ENCODE data around the gene SIM2. TPM values are rescaled to one million over a fixed set of nuclear protein-coding genes. Genes with fewer than 3 reads are reported as not detected.
"Not testable (repeated sequence)": the region's sequence is repeated elsewhere in the genome, so short reads cannot be mapped to it uniquely, and the experiment has no call there.

Gene SIM2, protein sequence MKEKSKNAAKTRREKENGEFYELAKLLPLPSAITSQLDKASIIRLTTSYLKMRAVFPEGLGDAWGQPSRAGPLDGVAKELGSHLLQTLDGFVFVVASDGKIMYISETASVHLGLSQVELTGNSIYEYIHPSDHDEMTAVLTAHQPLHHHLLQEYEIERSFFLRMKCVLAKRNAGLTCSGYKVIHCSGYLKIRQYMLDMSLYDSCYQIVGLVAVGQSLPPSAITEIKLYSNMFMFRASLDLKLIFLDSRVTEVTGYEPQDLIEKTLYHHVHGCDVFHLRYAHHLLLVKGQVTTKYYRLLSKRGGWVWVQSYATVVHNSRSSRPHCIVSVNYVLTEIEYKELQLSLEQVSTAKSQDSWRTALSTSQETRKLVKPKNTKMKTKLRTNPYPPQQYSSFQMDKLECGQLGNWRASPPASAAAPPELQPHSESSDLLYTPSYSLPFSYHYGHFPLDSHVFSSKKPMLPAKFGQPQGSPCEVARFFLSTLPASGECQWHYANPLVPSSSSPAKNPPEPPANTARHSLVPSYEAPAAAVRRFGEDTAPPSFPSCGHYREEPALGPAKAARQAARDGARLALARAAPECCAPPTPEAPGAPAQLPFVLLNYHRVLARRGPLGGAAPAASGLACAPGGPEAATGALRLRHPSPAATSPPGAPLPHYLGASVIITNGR
- total RNA-seq (2014; rRNA removed; shearing (Covaris generic)), result 9.9 and 11.4 TPM in 2 replicates

DNA sequence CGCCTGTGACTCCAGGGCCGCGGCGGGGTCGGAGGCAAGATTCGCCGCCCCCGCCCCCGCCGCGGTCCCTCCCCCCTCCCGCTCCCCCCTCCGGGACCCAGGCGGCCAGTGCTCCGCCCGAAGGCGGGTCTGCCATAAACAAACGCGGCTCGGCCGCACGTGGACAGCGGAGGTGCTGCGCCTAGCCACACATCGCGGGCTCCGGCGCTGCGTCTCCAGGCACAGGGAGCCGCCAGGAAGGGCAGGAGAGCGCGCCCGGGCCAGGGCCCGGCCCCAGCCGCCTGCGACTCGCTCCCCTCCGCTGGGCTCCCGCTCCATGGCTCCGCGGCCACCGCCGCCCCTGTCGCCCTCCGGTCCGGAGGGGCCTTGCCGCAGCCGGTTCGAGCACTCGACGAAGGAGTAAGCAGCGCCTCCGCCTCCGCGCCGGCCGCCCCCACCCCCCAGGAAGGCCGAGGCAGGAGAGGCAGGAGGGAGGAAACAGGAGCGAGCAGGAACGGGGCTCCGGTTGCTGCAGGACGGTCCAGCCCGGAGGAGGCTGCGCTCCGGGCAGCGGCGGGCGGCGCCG, at the start of gene SIM2:
SIM2 (plus strand) TSS at position 135 of the 565 bp plus-strand sequence. CDS start 632 bp downstream, outside the sequence.
- peak; percentile 76 for DNase-seq (ENCODE audit: low spot score)

DNA sequence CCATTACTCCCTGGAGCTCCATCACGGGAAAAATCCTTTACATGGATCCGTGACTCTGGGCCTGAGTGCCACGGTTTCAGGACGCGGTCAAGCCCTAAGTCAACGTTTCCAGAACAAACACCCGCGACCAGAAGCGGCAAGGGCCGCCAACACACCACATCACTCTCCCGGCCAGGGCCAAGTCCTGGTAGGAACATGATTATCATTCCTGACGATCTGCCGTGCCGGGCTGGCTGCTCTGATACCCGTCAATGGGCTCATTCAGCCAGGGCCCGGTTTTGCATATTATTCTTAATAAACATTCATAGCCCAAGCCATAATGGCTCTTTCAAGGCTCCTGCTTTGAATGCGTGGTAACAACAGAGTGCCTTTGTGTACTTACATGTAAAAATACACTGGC, 44.6 kb upstream of the SIM2 start:
- no peak for DNase-seq (ENCODE audit: low spot score)

DNA sequence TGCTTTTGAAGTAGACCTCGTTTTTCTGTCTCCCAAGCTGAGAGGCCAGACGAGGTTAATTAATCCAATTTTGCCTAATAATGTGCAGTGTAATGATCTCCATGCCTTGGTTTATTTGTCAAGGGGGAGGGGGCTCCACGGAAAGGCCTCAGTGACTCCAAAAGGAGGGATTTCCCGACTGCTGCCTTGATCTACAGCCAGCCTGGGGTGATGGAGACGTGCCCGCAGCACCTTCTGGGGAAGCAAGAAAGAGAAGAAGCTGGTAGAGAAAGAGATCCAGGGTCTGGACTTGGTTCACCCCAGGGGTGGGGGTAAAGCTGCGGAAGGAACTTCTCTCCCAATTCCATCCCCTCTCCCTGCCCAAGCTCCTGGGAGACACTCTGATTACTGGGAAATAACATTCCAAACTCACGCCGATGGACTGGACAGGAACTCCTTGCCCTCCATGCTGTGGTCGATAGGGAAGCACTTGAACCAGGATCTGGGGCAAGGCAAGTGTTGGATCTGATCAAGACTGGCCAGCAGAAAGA, 44.1 kb upstream of the SIM2 start:
- no peak for DNase-seq (ENCODE audit: low spot score)

DNA sequence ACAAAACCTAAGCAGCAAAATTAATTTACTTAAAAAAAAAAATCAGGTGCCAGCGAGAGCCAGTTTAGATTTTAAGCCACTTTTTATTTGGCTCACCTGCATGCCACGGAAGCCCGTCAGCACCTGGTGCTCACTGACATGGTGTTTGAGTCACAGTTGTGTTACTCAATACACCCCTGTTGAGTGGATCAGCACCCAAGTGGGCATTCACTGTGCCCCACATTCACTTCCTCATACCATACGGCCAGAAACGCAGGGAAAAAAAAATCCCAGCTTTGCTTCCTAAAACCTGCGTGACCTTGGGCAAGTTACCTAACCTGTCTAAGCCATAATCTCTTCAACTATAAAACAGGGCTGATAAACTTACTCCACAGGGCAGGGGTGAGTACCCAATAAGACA, 42.8 kb upstream of the SIM2 start:
- peak; percentile 55 for DNase-seq (ENCODE audit: low spot score)

DNA sequence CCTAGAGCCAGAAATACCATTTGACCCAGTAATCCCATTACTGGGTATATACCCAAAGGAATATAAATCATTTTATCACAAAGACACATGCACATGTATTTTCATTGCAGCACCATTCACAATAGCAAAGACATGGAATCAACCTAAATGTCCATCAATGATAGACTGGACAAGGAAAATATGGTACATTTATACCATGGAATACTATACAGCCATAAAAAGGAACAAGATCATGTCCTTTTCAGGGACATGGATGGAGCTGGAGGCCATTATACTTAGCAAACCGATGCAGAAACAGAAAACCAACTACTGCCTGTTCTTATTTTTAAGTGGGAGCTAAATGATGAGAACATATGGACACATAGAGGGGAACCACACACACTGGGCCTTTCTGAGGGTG, 41.6 kb upstream of the SIM2 start:
- not testable (repeated sequence) for DNase-seq (ENCODE audit: low spot score)

DNA sequence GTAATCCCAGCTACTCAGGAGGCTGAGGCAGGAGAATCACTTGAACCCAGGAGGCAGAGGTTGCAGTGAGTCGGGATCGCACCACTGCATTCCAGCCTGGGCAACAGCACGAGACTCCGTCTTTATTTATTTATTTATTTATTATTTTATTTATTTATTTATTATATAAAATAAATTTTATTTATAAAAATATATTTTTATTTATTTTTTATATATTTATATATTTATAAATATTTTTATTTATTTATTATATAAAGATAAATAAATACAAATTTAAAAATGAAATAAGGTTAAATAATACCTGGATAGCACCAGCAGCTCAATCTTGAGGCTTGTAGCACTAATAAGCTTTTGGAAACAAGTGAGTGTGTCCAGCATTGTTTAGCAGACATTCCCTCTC, 40.9 kb upstream of the SIM2 start:
- no peak for DNase-seq (ENCODE audit: low spot score)

DNA sequence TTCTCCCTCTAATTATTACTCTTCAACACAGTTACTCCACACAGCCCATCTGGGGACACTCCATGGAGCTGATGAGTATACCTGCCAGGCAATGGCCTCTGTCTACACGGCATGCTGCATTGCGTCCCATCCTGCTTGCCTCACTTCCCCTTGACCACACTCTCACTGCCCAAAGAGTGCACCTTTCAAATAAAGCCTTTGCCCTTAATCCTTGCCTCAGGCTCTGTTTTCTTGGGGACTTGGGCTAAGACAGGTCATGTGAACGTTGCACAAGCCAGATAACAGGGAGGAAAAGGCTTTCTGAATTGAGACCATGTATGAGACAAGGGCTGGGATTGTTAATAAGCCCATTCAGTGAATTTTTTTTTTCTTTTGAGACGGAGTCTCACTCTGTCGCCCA, 40.0 kb upstream of the SIM2 start:
- no peak for DNase-seq (ENCODE audit: low spot score)

DNA sequence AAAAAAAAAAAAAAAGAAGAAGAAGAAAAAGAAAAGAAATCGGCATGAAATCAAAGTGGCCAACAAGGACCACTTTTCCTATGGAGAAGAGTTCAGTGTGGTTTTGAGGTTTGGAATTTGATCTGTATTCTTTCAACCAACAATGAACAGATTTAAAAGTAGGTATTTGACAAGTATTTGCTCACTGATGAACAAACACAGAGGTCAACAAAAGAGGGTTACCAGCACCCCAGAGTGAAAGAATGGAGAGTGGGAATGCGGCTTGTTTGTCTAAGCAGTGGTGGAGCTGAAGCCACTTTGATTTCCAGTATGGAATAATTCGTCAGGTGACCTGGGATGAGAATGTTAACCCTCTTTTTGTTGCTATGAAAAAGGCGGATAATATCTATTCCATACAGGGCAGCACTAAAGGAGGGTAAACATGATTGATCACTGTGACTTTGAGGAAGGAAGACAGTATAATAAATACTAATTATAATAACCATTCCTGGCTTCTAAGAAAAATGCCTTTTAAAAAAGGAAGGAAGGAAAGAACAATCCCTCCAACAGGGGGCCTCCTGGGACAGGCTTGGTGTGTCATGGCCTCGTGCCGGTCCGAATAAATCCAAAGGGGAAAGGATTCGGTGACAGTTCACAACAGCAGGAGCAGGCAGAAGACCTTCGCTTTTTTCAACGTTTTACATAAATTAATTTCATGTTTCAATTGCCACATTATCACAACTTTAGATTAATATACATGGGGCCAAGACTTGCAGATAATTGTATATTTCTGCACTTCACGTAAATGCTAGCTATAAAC, 37.2 kb upstream of the SIM2 start:
- DNase-seq (ENCODE audit: low spot score), result peak; percentile 55

DNA sequence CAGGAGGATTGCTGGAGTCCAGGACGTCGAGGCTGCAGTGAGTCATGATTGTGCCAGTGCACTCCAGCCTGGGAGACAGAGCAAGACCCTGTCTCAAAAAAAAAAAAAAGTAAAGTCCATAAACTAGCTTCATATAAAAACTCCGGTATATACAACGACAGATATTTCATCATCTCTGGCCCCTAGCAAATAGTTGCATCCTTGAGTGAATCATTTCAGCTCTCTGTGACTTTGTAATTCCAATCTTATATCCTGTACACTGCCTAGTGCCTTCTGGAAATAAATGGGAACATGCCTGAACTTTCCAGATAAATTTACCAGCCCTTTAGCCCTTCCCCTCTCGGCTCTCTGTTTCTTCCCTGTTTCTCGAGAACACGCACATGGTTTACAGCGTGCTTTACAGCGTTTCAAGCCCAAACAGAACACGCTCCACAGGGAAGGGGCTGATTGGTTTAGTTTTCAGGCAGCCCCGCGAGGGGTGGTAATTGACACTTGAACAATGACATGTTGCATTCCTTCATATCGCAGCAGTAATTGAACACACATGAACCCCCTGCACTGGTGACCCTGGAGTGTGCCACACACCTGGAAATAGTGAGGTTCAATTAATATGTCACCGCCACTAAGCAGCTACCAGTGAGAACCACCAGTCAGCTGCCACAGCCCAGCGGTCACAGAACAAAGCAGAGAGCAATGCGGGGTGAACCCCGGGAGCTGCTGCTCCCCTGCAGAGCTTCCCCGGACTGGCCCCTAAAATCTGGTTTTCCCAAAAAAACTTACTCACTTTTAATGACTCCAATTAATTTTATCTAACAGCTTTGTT, 35.7 kb upstream of the SIM2 start:
- DNase-seq (ENCODE audit: low spot score), result no peak

DNA sequence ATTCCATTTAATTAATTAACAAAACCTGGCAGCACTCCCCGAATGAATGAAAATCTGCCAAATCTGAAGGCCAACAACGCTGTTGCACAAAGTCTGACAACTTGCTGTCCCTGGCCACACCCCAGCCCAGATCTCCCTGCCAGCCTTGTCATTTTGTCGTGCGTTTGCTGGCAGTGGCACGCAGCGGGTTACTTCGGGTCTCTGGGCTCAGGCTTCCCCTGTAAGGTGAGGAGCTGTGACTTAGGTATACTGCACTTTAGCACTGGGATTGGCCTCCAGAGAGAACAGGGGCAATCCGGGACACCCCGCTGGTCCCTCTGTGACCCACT, 34.3 kb upstream of the SIM2 start:
- no peak for DNase-seq (ENCODE audit: low spot score)

DNA sequence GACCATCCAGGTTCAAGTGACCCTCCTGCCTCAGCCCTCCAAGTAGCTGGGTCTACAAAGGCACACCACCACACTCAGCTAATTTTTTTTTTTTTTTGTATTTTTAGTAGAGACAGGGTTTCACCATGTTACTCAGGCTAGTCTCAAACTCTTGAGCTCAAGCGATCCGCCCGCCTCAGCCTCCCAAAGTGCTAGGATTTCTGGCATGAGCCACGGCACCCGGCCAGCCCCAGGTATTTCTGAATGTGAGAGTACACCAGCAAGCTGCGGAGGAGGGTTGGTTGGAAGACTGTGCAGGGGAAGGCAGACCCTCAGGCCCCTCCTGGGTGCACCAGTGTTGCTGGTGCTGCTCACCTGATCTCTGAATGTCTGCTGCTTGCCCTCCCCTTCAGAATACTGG, 33.1 kb upstream of the SIM2 start:
- no peak for DNase-seq (ENCODE audit: low spot score)

DNA sequence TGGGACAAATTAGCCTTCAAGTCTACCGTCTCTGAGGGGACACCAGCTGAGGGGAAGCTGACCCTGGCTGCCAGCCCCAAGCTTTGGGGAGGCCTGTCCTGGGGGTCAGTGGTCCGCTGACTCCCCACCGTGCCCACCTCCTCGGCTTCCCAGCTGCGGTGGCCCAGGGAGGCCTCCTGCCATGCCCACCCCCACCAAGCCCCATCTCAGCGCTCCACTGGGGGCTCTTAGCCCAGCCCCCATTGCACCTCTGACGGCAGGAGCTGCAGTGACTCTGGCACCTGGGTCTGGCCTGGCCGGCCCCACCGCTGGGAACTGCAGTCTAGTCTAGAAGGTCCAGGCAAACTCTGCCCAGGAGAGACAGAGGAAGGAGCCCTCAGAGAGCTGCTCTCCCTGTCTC, 30.2 kb upstream of the SIM2 start:
- DNase-seq (ENCODE audit: low spot score), result no peak

DNA sequence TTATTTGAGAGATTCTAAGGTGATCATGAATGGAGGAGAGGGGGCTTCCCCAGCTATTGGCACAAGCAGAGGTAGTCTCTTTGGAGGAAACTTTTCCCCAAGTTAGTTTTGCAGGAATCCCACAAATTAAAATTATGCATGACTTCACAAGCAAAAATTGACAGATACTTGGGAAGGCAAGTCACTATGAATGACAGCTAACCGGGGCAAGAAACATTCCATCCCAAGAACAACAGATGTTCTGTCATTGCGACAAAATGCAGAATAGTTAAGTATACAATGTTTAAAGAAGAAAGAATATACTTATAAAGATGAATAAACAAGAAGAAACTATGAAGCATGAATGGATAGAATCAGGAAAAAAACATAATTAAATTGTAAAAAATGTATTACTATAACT, 27.1 kb upstream of the SIM2 start:
- no peak for DNase-seq (ENCODE audit: low spot score)

DNA sequence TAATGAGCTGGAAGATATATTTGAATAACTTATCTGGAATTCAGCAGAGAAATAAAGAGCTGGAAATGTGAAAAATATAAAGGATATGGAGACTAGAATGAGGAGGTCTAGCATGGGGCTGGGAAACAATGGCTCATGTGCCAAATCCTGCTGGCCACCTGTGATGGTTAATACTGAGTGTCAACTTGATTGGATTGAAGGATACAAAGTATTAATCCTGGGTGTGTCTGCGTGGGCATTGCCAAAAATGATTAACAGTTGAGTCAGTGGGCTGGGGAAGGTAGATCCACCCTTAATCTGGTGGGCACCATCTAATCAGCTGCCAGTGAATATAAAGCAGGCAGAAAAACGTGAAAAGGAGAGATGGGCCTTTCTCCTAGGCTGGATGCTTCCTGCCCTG, 26.6 kb upstream of the SIM2 start:
- DNase-seq (ENCODE audit: low spot score), result not testable (repeated sequence)

DNA sequence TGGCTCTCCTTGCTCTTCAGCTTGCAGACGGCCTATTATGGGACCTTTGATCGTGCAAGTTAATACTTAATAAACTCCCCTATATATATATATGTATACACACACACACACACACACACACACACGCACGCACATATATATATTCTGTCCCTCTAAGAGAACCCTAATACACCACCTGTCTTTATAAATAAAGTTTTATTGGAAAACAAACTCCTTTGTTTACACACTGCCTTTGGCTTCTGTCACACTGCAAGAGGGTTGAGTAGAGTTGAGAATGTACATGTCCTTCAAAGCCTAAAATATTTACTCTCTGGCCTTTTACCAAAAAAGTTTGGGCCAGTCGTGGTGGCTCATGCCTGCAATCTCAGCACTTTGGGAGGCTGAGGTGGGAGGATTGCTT, 26.2 kb upstream of the SIM2 start:
- no peak for DNase-seq (ENCODE audit: low spot score)

DNA sequence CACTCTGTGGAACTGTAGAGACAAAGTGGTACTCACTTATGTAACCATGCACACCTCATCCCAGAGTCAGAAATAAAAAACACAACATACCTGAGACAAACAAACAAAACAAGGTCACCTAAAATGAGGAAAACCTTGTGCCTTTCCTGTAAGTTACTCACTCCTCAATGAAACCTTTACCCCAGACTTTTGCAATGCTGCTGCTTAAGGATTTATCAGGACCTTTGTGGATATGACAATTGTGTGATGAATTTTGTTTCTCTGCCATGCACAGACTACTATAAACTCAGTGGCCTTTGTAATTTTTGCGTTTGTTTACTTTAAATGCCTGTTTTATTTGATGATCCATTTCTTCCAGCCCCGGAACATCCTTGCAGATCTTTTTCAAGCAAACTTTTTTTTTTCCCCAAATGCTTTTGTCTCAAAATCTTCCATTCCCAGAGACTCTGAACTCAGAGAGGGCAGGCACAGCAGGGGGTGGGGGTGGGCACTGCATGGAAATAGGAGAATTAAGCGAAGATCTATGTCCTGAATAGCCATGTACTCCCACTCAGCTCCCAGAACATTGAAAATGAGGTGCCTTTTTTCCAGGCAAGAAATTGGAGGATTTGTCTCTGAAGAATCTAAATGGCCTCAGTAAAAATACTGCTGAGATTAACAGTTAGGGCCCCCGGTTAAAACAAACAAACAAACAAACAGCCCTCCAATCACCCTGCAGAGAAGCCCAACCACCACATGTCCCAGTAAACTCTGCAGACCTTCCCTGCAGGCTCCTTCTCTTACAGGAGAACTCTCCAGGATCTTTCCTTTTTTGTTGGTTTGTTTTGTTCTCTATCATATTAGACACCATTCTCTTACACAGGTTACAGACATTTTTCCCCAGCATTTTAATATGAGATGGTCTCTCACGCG, 22.6 kb upstream of the SIM2 start:
- no peak for DNase-seq (ENCODE audit: low spot score)

DNA sequence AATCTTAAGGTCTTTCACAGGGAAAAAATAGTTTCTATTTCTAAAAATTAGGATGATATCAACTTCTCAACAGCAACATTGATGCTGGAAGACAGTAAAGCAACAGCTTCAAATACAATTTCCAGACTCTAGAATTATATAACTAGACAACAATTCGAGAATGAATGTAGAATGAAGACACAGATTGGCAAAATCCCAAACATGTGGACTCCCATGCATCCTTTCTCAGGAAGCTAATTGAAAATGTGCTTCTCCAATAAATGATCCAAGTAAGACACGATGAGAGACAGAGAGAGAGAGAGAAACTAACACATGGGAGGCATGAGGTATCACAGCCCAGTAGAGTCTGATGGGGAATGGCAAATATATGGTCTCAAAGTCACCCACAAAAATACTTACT, 21.5 kb upstream of the SIM2 start:
- no peak for DNase-seq (ENCODE audit: low spot score)

DNA sequence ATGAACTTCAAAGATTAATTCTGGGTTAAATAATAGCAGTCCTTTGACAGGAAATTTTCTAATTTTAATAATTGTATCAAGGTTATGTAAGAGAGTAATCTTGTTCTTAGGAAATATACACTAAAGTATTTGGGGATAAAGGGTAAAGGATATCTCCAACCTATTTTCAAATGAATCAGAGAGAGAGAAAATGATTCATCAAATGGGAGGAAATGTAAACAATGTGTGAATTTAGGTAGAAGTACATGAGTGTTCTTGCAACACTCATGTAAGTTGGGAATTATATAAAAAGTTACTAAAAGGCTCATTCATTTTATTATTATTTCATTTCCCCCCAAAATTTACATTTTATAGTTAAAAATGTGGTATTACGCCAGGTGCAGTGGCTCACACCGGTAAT, 20.4 kb upstream of the SIM2 start:
- no peak for DNase-seq (ENCODE audit: low spot score)

DNA sequence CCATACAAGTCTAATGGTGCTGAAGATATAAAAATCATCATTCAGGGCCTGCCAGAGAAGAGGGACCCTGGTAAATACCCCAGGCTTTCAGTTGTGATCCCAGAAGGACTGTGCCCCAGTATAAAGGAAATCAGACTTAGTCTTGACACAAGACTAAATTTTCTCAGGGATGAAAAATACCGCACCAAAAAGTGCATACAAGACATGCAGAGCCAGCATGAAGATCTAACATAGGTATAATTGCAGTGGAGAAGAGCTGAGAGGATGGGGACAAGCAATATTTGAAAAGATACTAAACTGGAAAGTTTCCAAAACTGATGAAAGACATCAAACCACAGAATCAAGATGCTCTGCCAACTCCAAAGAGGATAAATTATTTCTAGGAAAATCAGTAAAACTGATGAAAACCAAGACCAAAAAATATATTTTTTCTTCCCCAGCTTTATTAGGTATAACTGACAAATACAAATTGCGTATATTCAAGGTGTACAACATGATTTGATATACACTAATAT, 17.7 kb upstream of the SIM2 start:
- DNase-seq (ENCODE audit: low spot score), result no peak
